Heart left ventricle (tissue), 16 donors: Measurements from ENCODE around the gene NHLH1. TPM values are rescaled to one million over a fixed set of nuclear protein-coding genes. Genes with fewer than 3 reads are reported as not detected.

Experiments used
- ATAC-seq, 4 donors: fragments of 200-7000 bp; cut with Tn5 transposase; one replicate each; pipeline ENCODE4 v1.9.1; 2020 to 2022; ENCODE audit warnings: moderate library complexity in 4 of 4, mild to moderate bottlenecking in 3 of 4, moderate number of reproducible peaks in 1 of 4
- DNase-seq, 5 donors: peaks; one replicate each; pipeline ENCODE4 v3.0.0-alpha.2; 2020
- H3K27ac ChIP-seq, 12 donors: fragments of 200-600 bp; sonication (generic) in 4 of 12; one replicate each; pipeline versions ENCODE4 v1.5.0 to v1.8.0; 2016 to 2022; ENCODE audit warnings: mild to moderate bottlenecking in 2 of 12
- H3K27me3 ChIP-seq, 9 donors: fragments of 200-600 bp; sonication (generic) in 2 of 9; one replicate each; pipeline versions ENCODE4 v1.5.1 to v1.8.0; 2016 to 2022; ENCODE audit warnings: mild to moderate bottlenecking in 3 of 9
- H3K36me3 ChIP-seq, 9 donors: fragments of 200-600 bp; sonication (generic) in 2 of 9; one replicate each; pipeline versions ENCODE4 v1.5.0 to v1.8.0; 2018 to 2022; ENCODE audit warnings: mild to moderate bottlenecking in 2 of 9
- H3K4me1 ChIP-seq, 12 donors: fragments of 200-600 bp; sonication (generic) in 4 of 12; one replicate each; pipeline versions ENCODE4 v1.5.0 to v1.8.0; 2016 to 2022; ENCODE audit warnings: mild to moderate bottlenecking in 3 of 12
- H3K4me3 ChIP-seq, 12 donors: fragments of 200-600 bp; sonication (generic) in 4 of 12; one replicate each; pipeline versions ENCODE4 v1.5.0 to v1.8.0; 2017 to 2022; ENCODE audit warnings: mild to moderate bottlenecking in 9 of 12, moderate library complexity in 4 of 12
- H3K9me3 ChIP-seq, 12 donors: fragments of 200-600 bp; sonication (generic) in 4 of 12; one replicate each; pipeline versions ENCODE4 v1.5.0 to v1.8.0; 2016 to 2022; ENCODE audit warnings: mild to moderate bottlenecking in 1 of 12
- POLR2A ChIP-seq, 2 donors: fragments of 450-650 bp; IDR thresholded peaks; one replicate each; pipeline ENCODE4 v1.6.1; 2017; ENCODE audit warnings: antibody characterized with exemption in 2 of 2, mild to moderate bottlenecking in 2 of 2, moderate library complexity in 2 of 2
- WGBS, 4 donors: extraction: QIAGEN DNeasy Blood & Tissue Kit in 2 of 4; methylation state at CpG; one replicate each; pipeline versions ENCODE4 v1.1.5 to v1.1.7; 2013 to 2018; 5-methylcytosine and 5-hydroxymethylcytosine counted together
- intact Hi-C, 10 donors: fragments of 100-400 bp; cut with DNase I; formaldehyde crosslinking; loops; one replicate each; pipeline versions ENCODE4 v1.11.1 to v1.14.2; 2022
- polyA plus RNA-seq, 2 donors: library from polyadenylated mRNA; stranded (reverse); fragments of 200-250 nt; gene quantifications; one replicate each; pipeline ENCODE4 v1.2.3, GENCODE V29; 2013
- total RNA-seq, 9 donors: library from RNA; depleted of rRNA in 2 of 9; stranded (reverse); fragments of >200 nt in 2 of 9; fragmentation: NEBNext Ultra II Directional in 3 of 9; extraction: Animal tissue kit (Norgen Biotek cat#: 25700) in 3 of 9; gene quantifications; one replicate each; pipeline versions ENCODE4 v1.1.0 to v1.2.4, GENCODE V29; 2016 to 2023
- TF ChIP-seq, protein P1 (sequence below), 12 donors: fragments of 200-600 bp; sonication (generic) in 4 of 12; IDR thresholded peaks; one replicate each; pipeline versions ENCODE4 v1.5.0 to v1.8.0; 2018 to 2022; ENCODE audit warnings: antibody characterized with exemption in 12 of 12, mild to moderate bottlenecking in 5 of 12
- donor health status: ischemic (EF 13 %, LVEDD 7.1; RV severe dilation, severe dysfunction).
- donor health status: healthy with polysubstance abuse.
- donor health status: DM: no; HTN: yes; CAD: no.
- donor health status: DM: no; HTN: no; CAD: no.
- donor health status: ischemic (EF 25% LVEDD 6.9; RV normal size, moderate dysfunction).
- donor health status: ischemic (EF 25% LVEDD 5.7; RV mildly dilated, moderate dysfunction).
- donor health status: healthy.
- donor health status: DM: yes; HTN: yes; CAD: no.
- donor health status: ischemic (EF 35%, LVEDD 5.7; RV mildly dilated, moderate dysfunction).
- donor health status: nonischemic (EF 11% LVEDD 7.7; RV severe dilation, severe dysfunction).
- donor health status: DM: yes; HTN: yes; CAD: no.
- donor health status: PGD.
- donor health status: ischemic (EF 29% LVEDD 5.4; RV normal size, mild dysfunction).
- donor health status: nonischemic (EF 23%, LVEDD 6.1; RV moderate dilation, normal function).

Gene NHLH1
- total and polyA plus RNA-seq, 11 donors = 0.09 to 0.18 (median 0.14) TPM; not detected in 8

GRCh38 chr1:160340146-160340545 lies 26.7 kb upstream of the NHLH1 start:
- ATAC-seq = no peak
- H3K36me3 ChIP-seq = peaks cover 0 to 59% (median 50%) of the 10 kb centered on the region in 9 donors
- TF ChIP-seq POLR2A (IDR thresholded peaks at IDR 0.05) = no peak
- TF ChIP-seq, protein P1, sequence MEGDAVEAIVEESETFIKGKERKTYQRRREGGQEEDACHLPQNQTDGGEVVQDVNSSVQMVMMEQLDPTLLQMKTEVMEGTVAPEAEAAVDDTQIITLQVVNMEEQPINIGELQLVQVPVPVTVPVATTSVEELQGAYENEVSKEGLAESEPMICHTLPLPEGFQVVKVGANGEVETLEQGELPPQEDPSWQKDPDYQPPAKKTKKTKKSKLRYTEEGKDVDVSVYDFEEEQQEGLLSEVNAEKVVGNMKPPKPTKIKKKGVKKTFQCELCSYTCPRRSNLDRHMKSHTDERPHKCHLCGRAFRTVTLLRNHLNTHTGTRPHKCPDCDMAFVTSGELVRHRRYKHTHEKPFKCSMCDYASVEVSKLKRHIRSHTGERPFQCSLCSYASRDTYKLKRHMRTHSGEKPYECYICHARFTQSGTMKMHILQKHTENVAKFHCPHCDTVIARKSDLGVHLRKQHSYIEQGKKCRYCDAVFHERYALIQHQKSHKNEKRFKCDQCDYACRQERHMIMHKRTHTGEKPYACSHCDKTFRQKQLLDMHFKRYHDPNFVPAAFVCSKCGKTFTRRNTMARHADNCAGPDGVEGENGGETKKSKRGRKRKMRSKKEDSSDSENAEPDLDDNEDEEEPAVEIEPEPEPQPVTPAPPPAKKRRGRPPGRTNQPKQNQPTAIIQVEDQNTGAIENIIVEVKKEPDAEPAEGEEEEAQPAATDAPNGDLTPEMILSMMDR (IDR thresholded peaks at IDR 0.05) = no peak
- H3K4me1 ChIP-seq = peaks cover 0 to 61% (median 30%) of the 10 kb centered on the region in 12 donors
- intact Hi-C loops = loop anchor here in 1 of 10 donors (5.0 kb wide), 1 partner anchor 53 kb away; the partner anchor contains the start of gene PEX19
- 39 to 58% (median 44%) methylated on average over 3 of the region's 3 CpGs for WGBS, 4 donors
- no peaks in the 10 kb centered on the region for H3K9me3 ChIP-seq
- no peak for DNase-seq
- no peak overlapping the region for H3K4me3 ChIP-seq
- no peaks in the 10 kb centered on the region for H3K27me3 ChIP-seq
- H3K27ac ChIP-seq = peak overlapping the region in 2 of 12 donors; percentile 15 to 18

DNA sequence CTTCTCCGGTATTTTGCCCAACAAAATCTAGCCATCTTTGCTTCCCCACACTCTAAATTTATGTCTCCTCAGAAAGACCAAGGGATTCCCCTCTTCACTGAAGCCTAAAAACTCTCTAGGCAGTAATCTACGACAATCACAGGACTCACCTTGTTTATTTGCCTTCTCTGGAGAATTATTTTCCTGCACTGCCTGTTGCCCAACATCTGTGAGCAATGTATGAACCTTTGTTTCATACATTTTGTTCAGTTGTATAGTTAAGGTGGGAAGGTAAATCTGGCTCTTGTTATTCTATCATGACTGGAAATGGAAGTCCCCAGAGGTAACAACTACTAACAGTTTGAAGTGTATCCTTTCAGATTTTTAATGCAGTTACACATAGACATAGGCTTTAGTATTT lies 26.0 kb upstream of the NHLH1 start:
- 49 to 61% (median 59%) methylated on average over 2 of the region's 2 CpGs for WGBS, 4 donors
- TF ChIP-seq, protein P1 (IDR thresholded peaks at IDR 0.05) = no peak
- TF ChIP-seq POLR2A (IDR thresholded peaks at IDR 0.05) = no peak
- Histone ChIP-seq H3K36me3 (peaks cover 0 to 57% (median 48%) of the 10 kb centered on the region in 9 donors), H3K4me3 (peak overlapping the region in 3 of 12 donors; percentile 78 to 93 (median 85)), H3K4me1 (peaks cover 0 to 68% (median 30%) of the 10 kb centered on the region in 12 donors), H3K9me3 (no peaks in the 10 kb centered on the region), H3K27ac (no peak overlapping the region), H3K27me3 (no peaks in the 10 kb centered on the region)
- intact Hi-C loops = loop anchor here in 1 of 10 donors (5.0 kb wide), 1 partner anchor 54 kb away; the partner anchor contains the start of gene PEX19
- ATAC-seq = no peak
- no peak for DNase-seq

GRCh38 chr1:160342526-160342925 lies 24.3 kb upstream of the NHLH1 start:
- Histone ChIP-seq H3K36me3 (peaks cover 0 to 56% (median 42%) of the 10 kb centered on the region in 9 donors), H3K27me3 (no peaks in the 10 kb centered on the region), H3K4me3 (peak overlapping the region; percentile 73 to 97 (median 88)), H3K4me1 (peaks cover 0 to 78% (median 30%) of the 10 kb centered on the region in 12 donors), H3K9me3 (no peaks in the 10 kb centered on the region), H3K27ac (peak overlapping the region; percentile 79 to 94 (median 90))
- intact Hi-C loops = loop anchor here in 1 of 10 donors (5.0 kb wide), 1 partner anchor 55 kb away; the partner anchor contains the start of gene PEX19
- no peak for DNase-seq
- TF ChIP-seq, protein P1 (IDR thresholded peaks at IDR 0.05) = no peak
- TF ChIP-seq POLR2A (IDR thresholded peaks at IDR 0.05) = no peak
- peak in 3 of 4 donors; percentile 1 to 15 (median 13) for ATAC-seq
- WGBS, 4 donors = 0 to 1% (median 1%) methylated on average over 7 of the region's 7 CpGs

GRCh38 chr1:160342953-160343869 lies 23.7 kb upstream of the NHLH1 start, which contains the start of the genes COPA and NCSTN:
TSS of gene COPA (minus strand) at chr1:160343250. CDS start at chr1:160343170, 80 bp downstream.
TSS of gene NCSTN (plus strand) at chr1:160343383. CDS start at chr1:160343397, 14 bp downstream.
- DNase-seq = peak; percentile 92 to 96 (median 94)
- H3K4me1 ChIP-seq = peaks cover 0 to 72% (median 30%) of the 10 kb centered on the region in 12 donors
- WGBS, 4 donors = 0 to 1% (median 0%) methylated on average over 54 to 58 of the region's 58 CpGs

More at GRCh38 chr1:160342953-160343869, 23.7 kb upstream of the NHLH1 start, which contains the start of the genes COPA and NCSTN:
- Histone ChIP-seq H3K4me3 (peak within 1 kb of the TSS; percentile 73 to 97 (median 88)), H3K27me3 (no peaks in the 10 kb centered on the region), H3K9me3 (no peaks in the 10 kb centered on the region), H3K27ac (peak within 1 kb of the TSS; percentile 79 to 94 (median 90)), H3K36me3 (peaks cover 0 to 56% (median 43%) of the 10 kb centered on the region in 9 donors)
- peak; percentile 44 to 74 for TF ChIP-seq POLR2A (IDR thresholded peaks at IDR 0.05)
- TF ChIP-seq, protein P1 (IDR thresholded peaks at IDR 0.05) = peak in 2 of 12 donors; percentile 16 to 30
- ATAC-seq = peak; percentile 98 to 99 (median 98)
- intact Hi-C loops = loop anchor here in 1 of 10 donors (5.0 kb wide), 1 partner anchor 56 kb away; the partner anchor contains the start of gene PEX19
